ENCODE results near the gene PSMD5. TPM values are rescaled to one million over a fixed set of nuclear protein-coding genes. Genes with fewer than 3 reads are reported as not detected.

The PSMD5 gene
- total RNA-seq, 1 donor from 2014 or later: 43.6 TPM

DNA sequence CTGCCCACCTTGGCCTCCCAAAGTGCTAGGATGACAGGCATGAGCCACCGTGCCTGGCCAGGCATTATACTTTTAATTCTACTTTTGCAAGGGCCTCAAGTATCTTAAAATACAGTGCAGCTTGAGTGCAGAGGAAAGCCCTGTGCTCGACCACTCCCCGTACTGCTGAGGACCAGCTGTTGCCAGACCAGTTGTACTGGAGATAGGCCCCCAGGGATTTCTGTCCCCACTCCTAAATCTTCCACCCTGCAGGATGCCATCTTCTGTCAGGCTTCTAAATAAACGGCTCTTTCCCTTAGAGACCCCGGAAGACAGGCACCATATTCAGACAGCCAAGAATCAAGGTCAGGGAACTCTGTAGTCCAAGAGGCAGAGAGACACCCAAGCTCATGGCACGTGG, 16.6 kb upstream of the PSMD5 start:
- Mint-ChIP-seq H3K9me3 (no peaks in the 10 kb centered on the region), H3K4me1 (ENCODE audit: unreplicated experiment) (peaks cover 7% of the 10 kb centered on the region), H3K27me3 (no peaks in the 10 kb centered on the region), H3K36me3 (peaks cover 18% of the 10 kb centered on the region), H3K27ac (peak overlapping the region; percentile 73), H3K4me3 (peak overlapping the region; percentile 45)
- DNase-seq (ENCODE audit: extremely low spot score, unreplicated experiment): no peak
- TF ChIP-seq, protein P1, sequence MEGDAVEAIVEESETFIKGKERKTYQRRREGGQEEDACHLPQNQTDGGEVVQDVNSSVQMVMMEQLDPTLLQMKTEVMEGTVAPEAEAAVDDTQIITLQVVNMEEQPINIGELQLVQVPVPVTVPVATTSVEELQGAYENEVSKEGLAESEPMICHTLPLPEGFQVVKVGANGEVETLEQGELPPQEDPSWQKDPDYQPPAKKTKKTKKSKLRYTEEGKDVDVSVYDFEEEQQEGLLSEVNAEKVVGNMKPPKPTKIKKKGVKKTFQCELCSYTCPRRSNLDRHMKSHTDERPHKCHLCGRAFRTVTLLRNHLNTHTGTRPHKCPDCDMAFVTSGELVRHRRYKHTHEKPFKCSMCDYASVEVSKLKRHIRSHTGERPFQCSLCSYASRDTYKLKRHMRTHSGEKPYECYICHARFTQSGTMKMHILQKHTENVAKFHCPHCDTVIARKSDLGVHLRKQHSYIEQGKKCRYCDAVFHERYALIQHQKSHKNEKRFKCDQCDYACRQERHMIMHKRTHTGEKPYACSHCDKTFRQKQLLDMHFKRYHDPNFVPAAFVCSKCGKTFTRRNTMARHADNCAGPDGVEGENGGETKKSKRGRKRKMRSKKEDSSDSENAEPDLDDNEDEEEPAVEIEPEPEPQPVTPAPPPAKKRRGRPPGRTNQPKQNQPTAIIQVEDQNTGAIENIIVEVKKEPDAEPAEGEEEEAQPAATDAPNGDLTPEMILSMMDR (conservative IDR thresholded peaks at IDR 0.05): no peak

DNA sequence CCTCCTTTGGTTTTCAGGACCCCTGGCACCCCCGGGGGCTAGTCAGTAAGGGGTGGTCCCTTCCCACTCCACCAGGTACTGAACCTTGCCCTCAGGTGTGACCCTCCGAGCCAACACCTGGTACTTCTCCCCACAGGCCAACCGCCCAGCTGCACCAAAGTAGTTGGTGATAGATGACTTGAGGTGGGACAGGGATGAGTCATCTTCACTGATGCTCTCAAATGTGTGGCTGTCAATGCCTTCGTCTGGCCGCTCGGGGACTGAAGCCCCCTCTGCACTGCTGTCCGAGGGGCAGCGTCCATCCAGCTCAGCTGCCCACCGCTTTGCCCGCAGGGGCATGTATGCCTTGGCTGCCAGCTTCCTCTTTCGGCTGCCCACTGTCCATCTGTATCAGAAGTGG, 15.2 kb upstream of the PSMD5 start:
- Mint-ChIP-seq H3K9me3 (no peaks in the 10 kb centered on the region), H3K36me3 (peaks cover 13% of the 10 kb centered on the region)
- no peak for DNase-seq (ENCODE audit: extremely low spot score, unreplicated experiment)

GRCh38 chr9:120857481-120857880, 14.8 kb upstream of the PSMD5 start:
- H3K27ac Mint-ChIP-seq: peak overlapping the region; percentile 43
- peaks cover 10% of the 10 kb centered on the region for H3K36me3 Mint-ChIP-seq
- H3K4me3 Mint-ChIP-seq: no peak overlapping the region
- no peaks in the 10 kb centered on the region for H3K9me3 Mint-ChIP-seq
- H3K27me3 Mint-ChIP-seq: no peaks in the 10 kb centered on the region
- H3K4me1 Mint-ChIP-seq (ENCODE audit: unreplicated experiment): peaks cover 7% of the 10 kb centered on the region
- no peak for DNase-seq (ENCODE audit: extremely low spot score, unreplicated experiment)
- TF ChIP-seq, protein P1 (conservative IDR thresholded peaks at IDR 0.05): no peak

More for the DNA sequence above, 15.2 kb upstream of the PSMD5 start:
- Mint-ChIP-seq H3K27me3 (no peaks in the 10 kb centered on the region), H3K4me3 (no peak overlapping the region), H3K27ac (no peak overlapping the region), H3K4me1 (ENCODE audit: unreplicated experiment) (peaks cover 7% of the 10 kb centered on the region)
- TF ChIP-seq, protein P1 (conservative IDR thresholded peaks at IDR 0.05): no peak

DNA sequence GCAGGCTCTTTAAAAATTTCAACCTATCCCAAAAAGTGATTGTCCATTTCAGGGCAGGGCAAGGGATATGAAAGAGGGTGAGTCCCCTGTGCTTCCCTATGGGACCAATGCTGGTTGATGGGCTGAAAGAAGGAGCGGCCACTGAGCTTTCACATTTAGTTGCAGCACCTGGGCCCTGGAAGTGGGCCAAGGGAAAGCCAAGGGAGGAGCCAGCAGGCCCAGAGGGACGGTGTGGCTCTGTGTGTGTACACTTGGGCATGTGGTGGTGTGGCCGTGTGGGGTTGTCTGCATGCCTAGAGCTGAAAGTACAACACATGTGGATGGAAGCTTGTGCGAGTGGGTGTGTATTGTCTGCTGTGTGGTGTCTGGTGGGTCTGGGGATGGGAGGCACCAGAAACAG, 14.0 kb upstream of the PSMD5 start:
- no peak overlapping the region for H3K27ac Mint-ChIP-seq
- H3K4me1 Mint-ChIP-seq (ENCODE audit: unreplicated experiment): peaks cover 7% of the 10 kb centered on the region
- no peaks in the 10 kb centered on the region for H3K9me3 Mint-ChIP-seq
- peaks cover 10% of the 10 kb centered on the region for H3K36me3 Mint-ChIP-seq
- H3K4me3 Mint-ChIP-seq: no peak overlapping the region
- H3K27me3 Mint-ChIP-seq: no peaks in the 10 kb centered on the region
- DNase-seq (ENCODE audit: extremely low spot score, unreplicated experiment): no peak
- TF ChIP-seq, protein P1 (conservative IDR thresholded peaks at IDR 0.05): no peak

- no peaks in the 10 kb centered on the region for H3K9me3 Mint-ChIP-seq
- H3K27ac Mint-ChIP-seq: no peak overlapping the region
- H3K27me3 Mint-ChIP-seq: no peaks in the 10 kb centered on the region
- no peak overlapping the region for H3K4me3 Mint-ChIP-seq
- TF ChIP-seq, protein P1 (conservative IDR thresholded peaks at IDR 0.05): no peak
- no peak for DNase-seq (ENCODE audit: extremely low spot score, unreplicated experiment)
- peaks cover 7% of the 10 kb centered on the region for H3K4me1 Mint-ChIP-seq (ENCODE audit: unreplicated experiment)
- H3K36me3 Mint-ChIP-seq: peaks cover 10% of the 10 kb centered on the region
Observed at GRCh38 chr9:120855827-120856670, 13.3 kb upstream of the PSMD5 start.
